Activated T-helper 1 cell treated with anti-CD3 and anti-CD28 coated beads, Interleukin-2, amount 50 U/mL, for 16 hours (primary cell): ENCODE results near the gene PKD1L1.
"Not testable (repeated sequence)": the region's sequence is repeated elsewhere in the genome, so short reads cannot be mapped to it uniquely, and the experiment has no call there.

Source experiments
- DNase-seq, 2 donors: peaks; one replicate each; pipeline ENCODE4 v3.0.0-alpha.2; 2020; ENCODE audit warnings: low read depth in 1 of 2, low spot score in 1 of 2

Gene PKD1L1

GRCh38 chr7:47795631-47796030, 152.6 kb downstream of the PKD1L1 start:
- no peak for DNase-seq

GRCh38 chr7:47795126-47795525, 153.1 kb downstream of the PKD1L1 start:
- not testable (repeated sequence) for DNase-seq

GRCh38 chr7:47794016-47794415, 154.2 kb downstream of the PKD1L1 start:
- no peak for DNase-seq

- DNase-seq = not testable (repeated sequence)
Observed at GRCh38 chr7:47793186-47793585, 155.1 kb downstream of the PKD1L1 start.

GRCh38 chr7:47792521-47793121, 155.6 kb downstream of the PKD1L1 start:
- DNase-seq = no peak

- no peak for DNase-seq
Observed at GRCh38 chr7:47791682-47792081, 156.6 kb downstream of the PKD1L1 start.

GRCh38 chr7:47788083-47788482, 160.2 kb downstream of the PKD1L1 start:
- DNase-seq = no peak

GRCh38 chr7:47787249-47788069, 160.8 kb downstream of the PKD1L1 start:
- no peak for DNase-seq

- DNase-seq = no peak
Observed at GRCh38 chr7:47786557-47787248, 161.6 kb downstream of the PKD1L1 start.

GRCh38 chr7:47785923-47786556, 162.2 kb downstream of the PKD1L1 start:
- no peak for DNase-seq

- DNase-seq = no peak
Observed at GRCh38 chr7:47783456-47784223, 164.6 kb downstream of the PKD1L1 start.

GRCh38 chr7:47782792-47783191, 165.5 kb downstream of the PKD1L1 start:
- DNase-seq = no peak

GRCh38 chr7:47782022-47782421, 166.2 kb downstream of the PKD1L1 start:
- no peak for DNase-seq

- DNase-seq = no peak
Observed at GRCh38 chr7:47780555-47780954, 167.7 kb downstream of the PKD1L1 start.

- DNase-seq = no peak
Observed at GRCh38 chr7:47779341-47779771, 168.9 kb downstream of the PKD1L1 start.

- no peak for DNase-seq
Observed at GRCh38 chr7:47778153-47778661, 170.1 kb downstream of the PKD1L1 start.

GRCh38 chr7:47777531-47778152, 170.6 kb downstream of the PKD1L1 start:
- no peak for DNase-seq

GRCh38 chr7:47776335-47776734, 171.9 kb downstream of the PKD1L1 start:
- DNase-seq = no peak

- no peak for DNase-seq
Observed at GRCh38 chr7:47775238-47775637, 173.0 kb downstream of the PKD1L1 start.

- no peak for DNase-seq
Observed at GRCh38 chr7:47772492-47772891, 175.8 kb downstream of the PKD1L1 start.
